Hepatocyte (in vitro differentiated cells): ENCODE results near the gene CTNNA2. TPM values are rescaled to one million over a fixed set of nuclear protein-coding genes. Genes with fewer than 3 reads are reported as not detected.

Experiments used
- DNase-seq: peaks from one replicate; pipeline ENCODE4 v3.0.0-alpha.2; 2016; ENCODE audit warnings: low spot score
- H2AFZ ChIP-seq: fragments of 200-600 bp; sonication (generic); 2 replicates; pipeline ENCODE4 v1.6.0; 2016; ENCODE audit warnings: antibody characterized with exemption, mild to moderate bottlenecking
- H3K27ac ChIP-seq: fragments of 200-600 bp; sonication (generic); 2 replicates; pipeline ENCODE4 v1.5.1; 2016; ENCODE audit warnings: mild to moderate bottlenecking
- H3K27me3 ChIP-seq: fragments of 200-600 bp; sonication (generic); 2 replicates; pipeline ENCODE4 v1.6.1; 2016
- H3K36me3 ChIP-seq: fragments of 200-600 bp; sonication (generic); replicated peaks from 2 replicates; pipeline ENCODE4 v1.5.1; 2016; ENCODE audit warnings: low read depth; ENCODE audit not compliant: insufficient read depth
- H3K4me1 ChIP-seq: fragments of 200-600 bp; sonication (generic); 2 replicates; pipeline ENCODE4 v1.5.1; 2016; ENCODE audit warnings: mild to moderate bottlenecking, moderate library complexity; ENCODE audit not compliant: insufficient read depth
- H3K4me2 ChIP-seq: fragments of 200-600 bp; sonication (generic); 2 replicates; pipeline ENCODE4 v1.6.0; 2016
- H3K4me3 ChIP-seq: fragments of 200-600 bp; sonication (generic); 2 replicates; pipeline ENCODE4 v1.5.1; 2016; ENCODE audit warnings: mild to moderate bottlenecking
- H3K79me2 ChIP-seq: fragments of 200-600 bp; sonication (generic); 2 replicates; pipeline ENCODE4 v1.6.0; 2017; ENCODE audit warnings: mild to moderate bottlenecking
- H3K9me2 ChIP-seq: fragments of 200-600 bp; sonication (generic); replicated peaks from 2 replicates; pipeline ENCODE4 v1.6.0; 2017; ENCODE audit warnings: mild to moderate bottlenecking; ENCODE audit not compliant: insufficient read depth
- H3K9me3 ChIP-seq: fragments of 200-600 bp; sonication (generic); 2 replicates; pipeline ENCODE4 v1.5.1; 2016; ENCODE audit warnings: low read depth, mild to moderate bottlenecking
- H4K20me1 ChIP-seq: fragments of 200-600 bp; sonication (generic); 2 replicates; pipeline ENCODE4 v1.6.0; 2016; ENCODE audit warnings: mild to moderate bottlenecking; ENCODE audit not compliant: insufficient read depth, poor library complexity, severe bottlenecking
- CTCF ChIP-seq: fragments of 200-600 bp; sonication (generic); IDR thresholded peaks from 2 replicates; pipeline ENCODE4 v1.5.1; 2016; ENCODE audit warnings: antibody characterized with exemption, mild to moderate bottlenecking; ENCODE audit not compliant: poor library complexity
- EZH2 ChIP-seq: fragments of 200-600 bp; sonication (generic); IDR thresholded peaks from 2 replicates; pipeline ENCODE4 v1.6.1; 2016; ENCODE audit warnings: antibody characterized with exemption, mild to moderate bottlenecking, borderline replicate concordance
- EZH2phosphoT487 ChIP-seq: fragments of 200-600 bp; sonication (generic); IDR thresholded peaks from one replicate; pipeline ENCODE4 v1.6.1; 2018; ENCODE audit warnings: antibody characterized with exemption, mild to moderate bottlenecking, low read depth, moderate library complexity; ENCODE audit not compliant: unreplicated experiment, severe bottlenecking
- whole genome bisulfite sequencing: methylation state at CpG from one replicate; pipeline ENCODE4 v1.1.6; 2016; ENCODE audit warnings: low lambda C conversion rate; ENCODE audit errors: missing lambda C conversion rate; 5-methylcytosine and 5-hydroxymethylcytosine counted together
- polyA plus RNA-seq: library from polyadenylated mRNA; unstranded; fragments of >200 nt; fragmentation: Nextera tagmentation; extraction: Ambion mirVana; gene quantifications from 2 replicates; pipeline ENCODE4 v1.2.1, GENCODE V29; 2016
- total RNA-seq: library from RNA; depleted of rRNA; stranded (reverse); fragments of >200 nt; gene quantifications from 2 replicates; pipeline ENCODE4 v1.2.3, GENCODE V29; 2014

The CTNNA2 gene
- total and polyA plus RNA-seq, 2 experiments from 2014 or later = 0.79 to 4.4 TPM

DNA sequence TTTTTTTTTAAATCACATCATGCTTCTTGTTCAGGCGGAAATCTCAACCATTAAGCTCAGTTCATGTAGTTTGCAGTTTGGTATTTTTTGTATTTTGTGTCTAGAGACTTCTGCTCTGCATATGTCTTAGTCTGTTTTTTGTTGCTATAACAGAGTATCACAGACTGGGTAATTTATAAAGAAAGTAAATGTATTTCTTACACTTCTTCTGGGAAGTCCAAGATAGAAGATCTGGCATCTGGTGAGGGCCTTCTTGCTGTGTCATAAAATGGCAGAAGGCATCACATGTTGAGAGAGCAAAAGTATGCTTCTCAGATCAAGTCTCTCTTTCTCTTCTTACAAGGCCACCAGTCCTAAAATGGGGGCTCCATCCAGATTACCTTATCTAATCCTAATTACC is 208.2 kb downstream of the CTNNA2 start:
- no peak for DNase-seq

GRCh38 chr2:79721966-79722365 is 209.1 kb downstream of the CTNNA2 start:
- TF ChIP-seq EZH2phosphoT487 = no peak
- TF ChIP-seq EZH2 = no peak
- no peak for TF ChIP-seq CTCF
- DNase-seq = no peak
- Histone ChIP-seq H3K4me1 (no peaks in the 10 kb centered on the region), H3K27ac (no peak overlapping the region), H3K4me2 (no peak overlapping the region), H4K20me1 (no peaks in the 10 kb centered on the region), H3K4me3 (no peak overlapping the region), H3K9me2 (no peaks in the 10 kb centered on the region), H2AFZ (no peak overlapping the region), H3K9me3 (no peaks in the 10 kb centered on the region), H3K27me3 (no peaks in the 10 kb centered on the region), H3K79me2 (no peaks in the 10 kb centered on the region), H3K36me3 (no peaks in the 10 kb centered on the region)
- WGBS = 81% methylated on average over 3 of the region's 3 CpGs

More for the DNA sequence above, 208.2 kb downstream of the CTNNA2 start:
- Histone ChIP-seq H3K4me3 (no peak overlapping the region), H3K9me2 (no peaks in the 10 kb centered on the region), H3K4me2 (no peak overlapping the region), H3K27me3 (no peaks in the 10 kb centered on the region), H2AFZ (no peak overlapping the region), H3K4me1 (no peaks in the 10 kb centered on the region), H3K36me3 (no peaks in the 10 kb centered on the region), H3K79me2 (no peaks in the 10 kb centered on the region), H3K9me3 (no peaks in the 10 kb centered on the region), H4K20me1 (no peaks in the 10 kb centered on the region), H3K27ac (no peak overlapping the region)
- 85% methylated on average over 1 of the region's 1 CpG for WGBS
- TF ChIP-seq EZH2 (no peak), CTCF (no peak), EZH2phosphoT487 (no peak)

- Histone ChIP-seq H2AFZ (no peak overlapping the region), H3K9me2 (no peaks in the 10 kb centered on the region), H3K4me2 (no peak overlapping the region), H3K4me1 (no peaks in the 10 kb centered on the region), H3K79me2 (no peaks in the 10 kb centered on the region), H3K36me3 (no peaks in the 10 kb centered on the region), H3K4me3 (no peak overlapping the region), H3K9me3 (no peaks in the 10 kb centered on the region), H3K27ac (no peak overlapping the region), H4K20me1 (no peaks in the 10 kb centered on the region), H3K27me3 (no peaks in the 10 kb centered on the region)
- TF ChIP-seq EZH2phosphoT487 = no peak
- TF ChIP-seq CTCF = no peak
- TF ChIP-seq EZH2 = no peak
- 42% methylated on average over 2 of the region's 2 CpGs for WGBS
- peak; percentile 40 for DNase-seq
These were observed 211.0 kb downstream of the CTNNA2 start for GRCh38 chr2:79723830-79724229.

DNA sequence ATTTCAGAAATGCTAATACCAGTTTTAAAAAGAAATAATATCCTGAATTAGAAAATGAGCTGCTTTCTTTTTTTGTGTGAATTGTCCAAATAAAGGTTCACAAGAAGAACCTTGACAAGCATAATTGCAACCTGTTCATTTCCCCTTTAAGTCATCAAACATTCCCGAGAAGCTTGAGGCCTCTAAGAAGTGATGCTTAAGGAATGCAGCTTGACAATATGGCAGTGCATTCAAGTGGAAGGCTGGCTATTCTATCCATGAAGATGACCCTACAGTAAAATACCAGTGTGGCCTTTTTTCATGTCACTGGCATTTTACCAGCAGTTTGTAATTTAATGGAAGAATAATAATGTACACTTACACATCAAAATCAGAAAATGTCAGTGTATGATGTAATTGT is 216.7 kb downstream of the CTNNA2 start:
- no peaks in the 10 kb centered on the region for H3K27me3 ChIP-seq
- H3K4me1 ChIP-seq = no peaks in the 10 kb centered on the region
- H3K4me3 ChIP-seq = no peak overlapping the region
- no peak for DNase-seq
- H3K79me2 ChIP-seq = no peaks in the 10 kb centered on the region
- no peaks in the 10 kb centered on the region for H4K20me1 ChIP-seq
- no peak overlapping the region for H3K4me2 ChIP-seq
- H3K27ac ChIP-seq = no peak overlapping the region
- no peaks in the 10 kb centered on the region for H3K9me3 ChIP-seq
- TF ChIP-seq EZH2phosphoT487 = no peak
- no peaks in the 10 kb centered on the region for H3K36me3 ChIP-seq
- H3K9me2 ChIP-seq = no peaks in the 10 kb centered on the region
- WGBS = 56% methylated on average over 1 of the region's 1 CpG
- no peak overlapping the region for H2AFZ ChIP-seq
